Renal cortex interstitium (tissue), 11 donors: Measurements from ENCODE around the gene CAB39. TPM values are rescaled to one million over a fixed set of nuclear protein-coding genes. Genes with fewer than 3 reads are reported as not detected.
"Not testable (repeated sequence)": the region's sequence is repeated elsewhere in the genome, so short reads cannot be mapped to it uniquely, and the experiment has no call there.

Experiments
- DNase-seq, 11 donors: peaks; one replicate each; pipeline ENCODE4 v3.0.0-alpha.2; 2013; ENCODE audit warnings: low read depth in 9 of 11, low spot score in 4 of 11; ENCODE audit errors: extremely low read depth in 1 of 11
- polyA plus RNA-seq, 3 donors: library from polyadenylated mRNA; unstranded; fragments of 120-200 nt; gene quantifications; one replicate each; pipeline ENCODE4 v1.2.1, GENCODE V29; 2013; ENCODE audit not compliant: insufficient read length in 3 of 3

CAB39 gene
- polyA plus RNA-seq, 3 donors, result 82.4 to 93.4 (median 88.2) TPM

DNA sequence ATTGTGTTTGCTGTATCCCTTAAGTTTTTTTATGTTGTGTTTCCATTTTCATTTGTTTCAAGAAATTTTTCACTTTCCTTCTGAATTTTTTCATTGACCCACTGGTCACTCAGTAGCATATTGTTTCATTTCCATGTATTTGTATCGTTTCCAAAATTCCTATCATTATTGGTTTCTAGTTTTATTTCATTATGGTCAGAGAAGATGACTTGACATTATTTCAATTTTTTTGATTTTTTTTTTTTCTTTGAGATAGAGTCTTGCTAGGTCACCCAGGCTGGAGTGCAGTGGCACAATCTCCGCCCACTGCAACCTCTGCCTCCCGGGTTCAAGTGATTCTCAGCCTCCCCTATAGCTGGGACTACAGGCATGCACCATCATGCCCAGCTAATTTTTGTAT, 11.3 kb upstream of the CAB39 start:
- DNase-seq, result no peak

DNA sequence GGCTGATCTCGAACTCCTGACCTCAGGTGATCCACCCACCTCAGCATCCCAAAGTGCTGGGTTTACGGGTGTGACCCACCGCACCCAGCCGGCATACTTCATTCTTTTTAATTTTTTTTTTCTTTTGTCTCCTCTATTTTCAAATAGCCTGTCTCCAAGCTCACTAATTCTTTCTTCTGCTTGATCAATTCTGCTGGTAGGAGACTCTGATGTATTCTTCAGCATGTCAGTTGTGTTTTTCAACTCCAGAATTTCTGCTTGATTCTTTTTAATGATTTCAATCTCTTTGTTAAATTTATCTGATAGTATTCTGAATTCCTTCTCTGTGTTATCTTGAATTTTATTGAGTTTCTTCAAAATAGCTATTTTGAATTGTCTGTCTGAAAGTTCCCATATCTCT, 10.2 kb upstream of the CAB39 start:
- not testable (repeated sequence) for DNase-seq

DNA sequence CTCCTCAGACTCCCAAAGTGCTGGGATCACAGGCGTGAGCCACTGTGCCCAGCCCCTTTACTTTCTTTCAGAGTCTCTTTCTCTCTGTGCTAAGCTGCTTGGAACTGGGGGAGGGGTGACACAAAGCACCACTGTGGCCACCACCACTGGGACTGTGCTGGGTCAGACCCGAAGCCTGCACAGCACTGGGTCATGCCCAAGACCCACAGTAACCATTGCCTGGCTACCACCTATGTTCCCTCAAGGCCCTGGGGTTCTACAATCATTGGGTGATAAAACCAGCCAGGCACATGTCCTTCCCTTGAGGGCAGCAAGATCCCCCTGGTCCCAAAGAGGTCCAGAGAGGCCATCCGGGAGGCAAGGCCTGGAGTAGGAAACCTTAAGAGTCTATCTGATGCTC, 9.1 kb upstream of the CAB39 start:
- DNase-seq, result no peak

DNA sequence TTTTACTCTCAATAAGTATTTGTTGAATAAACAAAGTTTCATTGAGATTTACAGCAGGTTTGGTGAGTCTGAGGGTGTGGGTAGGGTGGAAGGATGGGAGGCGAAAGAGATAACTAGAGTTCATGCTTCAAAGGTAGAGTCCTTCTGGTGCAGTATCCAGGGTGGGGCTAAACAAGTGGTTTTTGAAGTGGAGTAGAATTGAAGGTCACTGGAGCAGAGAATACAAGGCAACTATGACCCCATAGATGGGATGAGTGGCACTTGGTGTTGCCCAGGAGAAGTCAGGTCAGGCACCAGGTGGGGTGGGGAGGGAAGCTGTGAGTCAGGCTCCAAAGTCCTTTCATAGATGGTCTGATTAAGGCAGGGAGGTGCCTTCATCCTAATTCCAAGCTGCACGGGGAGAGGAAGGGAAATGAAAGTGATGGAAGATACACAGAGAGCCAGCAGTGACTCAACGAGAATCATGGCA, 6.6 kb upstream of the CAB39 start:
- DNase-seq, result no peak

DNA sequence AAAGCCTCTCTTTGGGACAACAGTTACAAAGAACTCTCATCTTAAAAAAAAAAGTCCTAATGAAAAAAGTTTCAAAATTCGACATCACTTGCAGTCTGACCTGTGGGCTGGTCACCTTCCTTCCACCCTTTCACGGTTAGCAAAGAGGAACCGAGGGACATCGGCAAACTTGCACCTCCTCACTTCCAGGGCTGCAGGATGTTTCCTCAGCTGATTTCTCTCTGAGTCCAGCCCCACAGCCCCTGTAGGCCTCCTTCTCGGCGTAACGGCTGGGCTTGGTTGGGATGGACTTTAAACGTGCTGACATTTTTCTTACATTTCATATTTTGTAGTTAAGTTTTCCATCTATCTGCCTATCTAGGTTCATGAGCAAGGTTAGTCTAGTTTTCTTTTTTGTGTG, 5.7 kb upstream of the CAB39 start:
- DNase-seq, result no peak

DNA sequence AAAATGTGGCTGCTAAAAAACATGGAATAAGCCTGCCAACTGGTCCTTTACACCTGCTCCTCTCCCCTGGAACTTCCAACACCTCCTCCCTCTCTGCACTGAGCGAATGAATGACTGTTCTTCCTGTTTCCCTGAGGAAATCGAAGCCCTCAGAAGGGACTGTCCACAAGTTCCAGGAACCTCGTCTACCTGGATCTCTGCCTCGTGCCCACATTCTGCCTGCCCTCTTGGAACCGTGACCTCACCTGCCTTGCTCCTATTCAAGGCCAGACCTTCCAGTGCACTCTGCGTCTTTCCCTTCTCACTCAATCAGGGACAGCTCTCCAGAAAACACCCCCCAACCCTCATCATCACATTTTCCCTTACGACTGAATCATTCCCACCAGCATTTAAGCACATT, 4.4 kb upstream of the CAB39 start:
- no peak for DNase-seq

DNA sequence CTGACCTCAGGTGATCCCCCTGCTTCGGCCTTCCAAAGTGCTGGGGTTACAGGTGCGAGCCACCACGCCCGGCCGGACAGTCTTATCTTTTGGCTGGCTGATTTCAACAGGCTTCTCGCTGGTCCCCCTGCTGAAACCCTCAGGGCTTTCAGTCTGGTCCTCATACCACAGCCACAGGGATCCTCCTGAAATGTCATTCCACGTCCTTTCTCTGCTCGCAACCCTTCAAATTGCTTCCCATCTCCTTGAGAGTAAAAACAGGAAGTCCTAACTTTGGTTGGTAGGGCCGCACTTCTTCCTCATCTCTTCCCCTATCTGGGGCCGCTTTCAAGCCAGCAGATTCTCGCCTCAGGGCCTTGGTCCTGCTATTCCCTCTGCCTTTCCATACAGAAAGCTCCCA, 1.4 kb upstream of the CAB39 start:
- DNase-seq, result no peak

DNA sequence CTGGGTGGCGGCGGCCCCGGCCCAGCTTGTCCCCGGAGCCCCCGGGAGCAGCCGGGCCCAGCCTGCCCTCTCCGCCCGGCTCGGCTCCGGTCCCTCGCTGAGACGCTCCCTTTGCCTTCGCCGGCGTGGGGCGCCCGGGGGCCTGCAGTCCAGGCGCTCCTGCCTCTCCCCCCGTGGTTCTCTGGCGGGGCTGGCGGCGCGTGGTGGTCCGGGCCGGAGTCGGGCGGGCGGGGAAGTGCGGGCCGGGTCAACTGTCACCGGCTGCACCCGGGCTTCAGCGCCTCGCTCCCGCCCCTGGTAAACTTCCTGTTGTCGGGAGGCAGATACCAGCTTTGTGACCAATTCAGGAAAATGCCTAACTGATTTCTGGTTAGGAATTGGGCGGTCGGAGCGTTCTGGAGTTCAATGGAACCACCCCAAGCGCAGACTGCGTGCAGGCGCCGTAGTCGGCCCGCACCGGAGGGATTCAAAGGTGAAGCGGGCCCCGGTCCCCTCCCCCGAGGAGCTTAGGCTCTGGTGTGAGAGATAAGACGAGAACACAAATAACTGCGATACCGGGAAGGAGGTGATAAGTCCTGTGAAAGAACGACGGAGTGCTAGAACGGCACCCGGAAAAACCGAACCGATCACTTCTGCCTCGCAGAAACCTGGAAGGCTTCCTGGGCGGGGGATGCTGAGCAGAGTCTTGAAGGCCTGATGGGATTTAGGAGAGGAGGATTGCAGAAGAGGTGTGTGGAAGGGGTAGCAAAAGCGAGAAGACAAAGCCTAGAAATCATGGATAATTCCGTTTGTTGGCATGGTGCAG, 891 bp downstream of the CAB39 start:
- no peak for DNase-seq

DNA sequence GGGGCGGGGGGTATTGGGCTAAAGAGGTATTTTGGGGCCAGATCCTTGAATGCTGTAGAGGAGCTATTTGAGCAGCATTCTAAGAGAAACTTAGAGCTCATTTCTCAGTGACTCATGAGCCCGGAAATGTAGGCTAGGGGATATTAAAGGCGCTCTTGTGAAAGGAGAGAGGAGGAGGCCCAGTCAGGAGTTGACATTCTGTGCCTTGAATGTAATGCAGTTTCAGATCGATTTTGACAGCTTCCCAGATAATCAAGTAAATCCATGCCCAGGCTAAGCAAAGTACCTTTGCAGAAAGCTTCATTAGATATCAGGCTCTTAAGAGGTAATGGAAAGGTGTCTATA, 1.5 kb downstream of the CAB39 start:
- DNase-seq, result no peak

DNA sequence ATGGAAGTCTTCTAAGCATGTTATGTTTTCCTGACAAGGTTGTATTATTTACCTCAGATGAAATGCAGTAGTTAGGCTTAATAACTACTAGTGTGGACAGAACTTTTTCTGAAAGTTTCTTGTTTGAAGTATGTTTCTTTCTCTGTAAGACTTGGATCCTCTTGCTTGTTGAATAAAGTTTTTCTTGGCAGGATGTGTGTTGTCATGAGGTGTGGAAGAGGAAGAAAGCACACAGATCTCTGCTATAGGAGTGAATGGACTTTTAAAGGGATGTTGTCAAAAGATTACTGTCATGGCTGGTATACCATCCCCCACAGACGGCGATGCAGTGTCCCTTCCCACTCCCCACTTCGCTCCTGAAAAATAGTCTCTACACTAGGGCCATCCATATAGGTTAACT, 2.6 kb downstream of the CAB39 start:
- no peak for DNase-seq

DNA sequence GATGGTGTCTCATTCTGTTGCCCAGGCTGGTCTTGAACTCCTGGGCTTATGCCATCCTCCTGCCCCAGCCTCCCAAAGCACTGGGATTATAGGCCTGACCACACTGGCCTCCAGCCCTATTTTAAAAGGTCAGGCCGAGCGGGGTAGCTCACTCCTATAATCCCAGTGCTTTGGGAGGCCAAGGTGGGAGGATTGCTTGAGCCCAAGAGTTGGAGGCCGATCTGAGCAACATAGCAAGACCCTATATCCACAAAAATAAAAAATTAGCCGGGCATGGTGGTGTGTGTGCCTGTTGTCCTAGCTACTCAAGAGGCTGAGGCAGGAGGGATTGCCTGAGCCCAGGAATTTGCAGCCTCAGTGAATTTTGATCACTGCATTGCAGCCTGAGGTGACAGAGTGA, 3.9 kb downstream of the CAB39 start:
- DNase-seq, result no peak

DNA sequence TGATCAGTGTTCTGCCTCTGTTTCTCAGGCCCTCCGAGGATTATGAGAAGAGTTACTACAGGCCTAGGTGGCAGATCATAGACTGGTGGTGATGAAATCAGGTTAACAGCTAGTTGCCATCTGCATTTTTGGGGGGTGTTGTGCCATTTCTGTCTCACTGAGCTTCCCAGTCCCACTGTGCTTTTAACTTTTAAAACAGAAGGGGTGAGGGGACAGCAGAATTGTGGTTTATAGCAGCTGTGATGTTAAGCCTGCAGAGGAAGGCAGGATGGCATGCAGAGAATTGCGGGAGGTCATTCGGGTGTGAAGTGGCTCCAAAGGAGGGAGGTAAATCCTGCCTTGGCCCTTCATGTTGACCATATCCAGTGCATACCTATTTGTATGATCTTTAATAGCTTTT, 5.0 kb downstream of the CAB39 start:
- DNase-seq, result peak in 1 of 11 donors; percentile 39

DNA sequence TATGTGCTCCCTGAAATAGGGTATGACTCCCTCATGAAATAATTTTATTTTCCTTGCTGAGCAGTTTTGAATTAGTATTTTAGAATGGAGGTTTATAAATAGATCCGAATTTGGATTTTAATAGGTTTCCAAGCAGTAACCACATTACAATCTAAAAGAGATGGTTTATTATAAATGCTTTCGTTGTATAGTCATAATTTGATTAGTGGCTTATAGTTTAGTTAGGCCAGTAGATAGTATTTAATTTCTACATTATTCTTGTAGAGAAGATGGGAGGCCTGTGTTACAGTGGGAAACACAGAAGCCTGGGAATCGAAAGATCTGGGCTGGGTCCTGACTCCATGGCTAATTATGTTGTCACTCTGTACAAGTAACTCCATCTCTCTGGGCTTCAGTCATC, 6.7 kb downstream of the CAB39 start:
- no peak for DNase-seq

DNA sequence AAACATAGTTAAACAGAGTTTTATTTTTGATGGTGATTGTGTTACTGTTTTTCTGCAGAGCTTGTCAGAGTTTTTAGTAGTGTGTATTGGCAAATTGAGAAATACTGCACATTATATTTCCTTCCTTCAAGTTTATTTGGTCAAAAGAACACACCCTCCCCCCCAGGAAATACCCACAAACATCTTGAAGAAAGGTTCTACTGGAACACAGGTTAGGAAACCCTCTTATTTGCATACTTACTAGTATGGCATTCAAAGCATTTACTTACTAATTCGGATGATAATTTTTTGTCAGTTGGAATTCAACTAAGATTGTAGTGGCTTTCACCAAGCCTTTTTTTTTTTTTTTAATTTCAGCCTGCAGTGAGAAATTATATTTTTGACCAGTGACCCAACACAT, 9.1 kb downstream of the CAB39 start:
- no peak for DNase-seq

DNA sequence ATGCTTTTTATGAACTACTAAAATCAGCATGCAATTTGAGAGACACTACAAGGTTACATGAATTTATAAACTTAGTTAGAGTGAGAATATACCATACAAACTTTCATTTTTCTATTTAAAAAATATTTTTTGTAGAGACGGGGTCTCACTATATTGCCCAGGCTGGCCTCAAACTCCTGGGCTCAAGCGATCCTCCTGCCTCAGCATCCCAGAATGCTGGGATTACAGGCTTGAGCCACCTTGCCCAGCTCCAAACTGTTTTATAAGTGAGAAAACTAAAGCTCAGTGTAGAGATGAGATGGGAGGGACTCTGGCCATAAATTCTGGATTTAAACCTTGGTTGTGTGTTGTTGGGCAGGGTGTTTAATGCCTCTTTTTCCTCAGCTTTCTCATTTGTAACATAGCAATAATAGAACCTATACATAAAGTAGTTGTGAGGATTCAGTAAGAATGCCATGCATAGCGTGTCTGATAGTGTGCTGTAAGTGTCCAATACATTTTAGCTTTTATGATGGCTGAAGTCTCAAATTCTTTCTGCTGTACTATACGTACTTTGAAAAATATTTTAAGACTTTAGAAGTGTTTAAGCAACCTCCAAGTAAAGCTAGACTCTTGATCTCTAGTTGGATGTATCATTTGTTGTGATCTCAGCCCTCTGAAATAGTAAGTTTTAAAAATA, 9.7 kb downstream of the CAB39 start:
- DNase-seq, result no peak

DNA sequence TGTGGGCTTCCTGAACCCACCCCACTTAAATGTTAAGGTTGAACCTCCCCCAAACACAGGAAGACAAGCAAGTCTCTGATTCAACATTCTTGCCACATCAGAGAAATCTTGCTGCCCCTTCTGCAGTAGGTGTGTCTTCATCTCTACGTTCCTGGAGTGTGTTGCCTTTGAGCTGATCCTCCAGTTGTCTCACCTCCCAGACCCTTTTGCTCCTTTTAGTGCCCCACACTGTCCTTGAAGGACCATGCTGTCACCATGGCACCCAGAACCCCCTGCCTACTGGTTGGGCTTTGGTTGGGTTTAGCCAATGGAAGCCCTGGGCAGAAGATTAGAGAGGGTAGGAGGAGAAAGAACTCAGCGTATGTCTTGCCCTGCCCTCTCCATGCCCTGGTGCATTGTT, 10.7 kb downstream of the CAB39 start:
- no peak for DNase-seq

DNA sequence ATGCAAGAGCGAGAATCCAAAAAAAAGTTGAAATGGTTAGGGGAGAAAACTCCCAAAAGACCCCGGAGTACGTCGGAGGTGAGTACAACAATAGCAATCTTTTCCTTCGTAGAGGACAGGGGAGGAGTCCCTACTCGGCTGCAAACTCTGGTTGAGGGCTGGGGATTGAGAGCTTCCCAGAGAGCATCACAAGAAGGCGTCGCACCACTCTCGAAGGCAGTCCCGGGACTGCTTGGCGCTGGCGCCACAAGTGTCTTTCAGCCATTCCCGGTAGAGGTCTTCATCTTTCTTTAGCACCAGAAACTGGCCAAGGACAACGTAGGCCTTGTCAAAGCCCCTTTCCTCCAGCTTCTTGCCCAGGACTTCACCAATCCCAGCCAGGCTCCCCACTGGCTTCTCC, 12.3 kb downstream of the CAB39 start:
- not testable (repeated sequence) for DNase-seq

DNA sequence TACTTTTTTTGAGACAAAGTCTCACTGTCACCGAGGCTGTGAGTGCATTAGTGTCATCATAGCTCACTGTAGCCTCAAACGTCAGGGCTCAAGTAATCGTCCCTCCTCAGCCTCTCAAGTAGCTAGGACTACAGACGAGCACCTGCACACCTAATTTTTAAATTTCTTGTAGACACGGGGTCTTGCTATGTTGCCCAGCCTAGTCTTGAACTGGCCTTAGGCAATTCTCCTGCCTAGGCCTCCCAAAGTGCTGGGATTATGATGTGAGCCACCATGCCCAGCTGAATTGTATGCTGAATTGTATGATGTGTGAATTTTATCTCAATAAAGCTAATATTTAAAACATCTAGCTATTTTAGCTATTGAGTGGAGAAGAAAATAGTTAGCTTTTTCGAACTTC, 18.9 kb downstream of the CAB39 start:
- DNase-seq, result no peak

DNA sequence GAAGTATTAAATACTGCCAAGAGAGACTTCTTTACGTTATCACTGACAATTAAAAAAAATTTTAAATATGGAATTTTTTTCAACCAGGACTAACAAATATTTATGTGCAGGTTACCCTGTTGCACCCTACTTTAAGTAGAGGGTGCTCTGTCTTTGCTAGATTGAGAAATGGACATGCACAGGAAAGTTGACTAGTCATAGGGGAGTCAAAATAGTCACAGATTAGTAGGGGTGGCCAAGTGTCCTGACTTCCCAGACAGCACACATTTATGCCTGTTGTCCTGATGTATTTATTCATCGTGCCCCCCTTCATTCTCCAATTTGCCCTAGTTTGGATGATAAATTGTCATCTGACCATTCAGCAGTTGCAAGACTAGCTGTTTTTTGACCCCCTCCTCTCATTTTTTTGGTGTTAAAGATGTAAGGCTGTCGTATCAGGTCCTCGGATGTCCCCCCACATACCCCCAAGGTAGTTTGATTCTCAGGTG, 20.3 kb downstream of the CAB39 start:
- DNase-seq, result no peak

DNA sequence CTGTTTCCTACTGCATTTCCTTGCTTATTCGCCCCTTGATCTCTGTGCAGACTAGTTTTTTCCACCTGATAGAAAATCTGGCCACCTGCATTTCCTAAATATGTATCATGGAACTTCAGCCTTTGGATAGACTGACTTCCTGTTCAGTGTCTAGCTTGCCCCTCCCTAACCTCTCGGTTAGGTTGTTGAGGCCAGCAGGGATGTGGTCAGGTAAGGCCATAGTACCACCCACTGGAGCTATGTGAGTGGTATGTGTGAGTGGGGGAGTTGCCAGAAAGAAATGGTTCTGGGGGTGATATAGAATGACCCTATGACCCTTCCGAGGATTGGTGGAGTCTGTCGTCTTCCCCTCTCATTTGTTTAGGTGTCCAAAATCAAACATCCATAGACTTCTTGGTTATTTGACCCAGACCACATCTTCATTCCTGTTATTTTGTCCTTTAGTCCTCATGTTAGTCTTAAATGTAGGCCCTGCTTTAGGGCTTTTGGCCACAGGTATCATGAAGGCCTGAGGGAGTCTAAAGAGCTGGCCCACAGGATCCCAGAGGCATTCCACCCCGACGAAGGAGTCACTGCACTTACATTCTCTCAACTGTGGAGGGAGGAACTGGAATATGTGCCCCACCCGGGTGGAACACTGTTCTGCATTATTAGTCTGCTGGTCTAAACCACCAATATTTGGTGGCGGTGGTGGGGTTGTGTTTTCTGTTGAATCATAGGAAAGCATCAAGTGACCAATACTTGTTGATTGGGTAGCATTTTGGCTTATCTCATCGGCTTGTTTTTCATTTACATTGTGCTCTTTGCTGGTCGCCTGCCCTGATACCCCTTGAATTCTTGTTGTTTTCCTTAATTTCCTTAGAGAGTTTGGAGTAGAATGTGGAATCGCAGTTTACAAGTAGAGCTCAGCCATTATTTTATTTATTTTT, 21.9 kb downstream of the CAB39 start:
- DNase-seq, result no peak
